Gastroesophageal sphincter (tissue), 3 donors: ENCODE measurements around the gene MIER2.

ENCODE experiments used
- CTCF ChIP-seq, 4 experiments: fragments of 200-600 bp in 2 of 4; fragments of 450-650 bp in 2 of 4; sonication (generic) in 1 of 4; IDR thresholded peaks; one replicate each; pipeline ENCODE4 v1.5.1; 2017 to 2019; ENCODE audit warnings: antibody characterized with exemption in 4 of 4, mild to moderate bottlenecking in 2 of 4, moderate library complexity in 2 of 4
- EP300 ChIP-seq: sonication (generic); formaldehyde crosslinking; IDR thresholded peaks from one replicate; pipeline ENCODE4 v1.6.1; 2017; ENCODE audit warnings: antibody characterized with exemption, mild to moderate bottlenecking
- POLR2A ChIP-seq, 2 donors: fragments of 450-650 bp; IDR thresholded peaks; one replicate each; pipeline ENCODE4 v1.6.1; 2017; ENCODE audit warnings: antibody characterized with exemption in 2 of 2, mild to moderate bottlenecking in 2 of 2, moderate library complexity in 1 of 2
- POLR2AphosphoS5 ChIP-seq: sonication (generic); formaldehyde crosslinking; IDR thresholded peaks from one replicate; pipeline ENCODE4 v1.6.1; 2017; ENCODE audit warnings: antibody characterized with exemption

- no peak for TF ChIP-seq EP300
- TF ChIP-seq CTCF (IDR thresholded peaks at IDR 0.05): no peak
- TF ChIP-seq POLR2A (IDR thresholded peaks at IDR 0.05): no peak
- no peak for TF ChIP-seq POLR2AphosphoS5
Measured at GRCh38 chr19:383040-383439, 38.4 kb upstream of the MIER2 start.
